Stimulated activated CD8-positive, alpha-beta memory T cell treated with anti-CD3 and anti-CD28 coated beads, Interleukin-15, amount 100 ng/mL, for 1 hour (primary cell): ENCODE results near the gene ENTPD8.
"Not testable (repeated sequence)": the region's sequence is repeated elsewhere in the genome, so short reads cannot be mapped to it uniquely, and the experiment has no call there.

Source experiments
- DNase-seq: peaks from one replicate; pipeline ENCODE4 v3.0.0-alpha.2; 2020; ENCODE audit warnings: low read depth

ENTPD8 gene

DNA sequence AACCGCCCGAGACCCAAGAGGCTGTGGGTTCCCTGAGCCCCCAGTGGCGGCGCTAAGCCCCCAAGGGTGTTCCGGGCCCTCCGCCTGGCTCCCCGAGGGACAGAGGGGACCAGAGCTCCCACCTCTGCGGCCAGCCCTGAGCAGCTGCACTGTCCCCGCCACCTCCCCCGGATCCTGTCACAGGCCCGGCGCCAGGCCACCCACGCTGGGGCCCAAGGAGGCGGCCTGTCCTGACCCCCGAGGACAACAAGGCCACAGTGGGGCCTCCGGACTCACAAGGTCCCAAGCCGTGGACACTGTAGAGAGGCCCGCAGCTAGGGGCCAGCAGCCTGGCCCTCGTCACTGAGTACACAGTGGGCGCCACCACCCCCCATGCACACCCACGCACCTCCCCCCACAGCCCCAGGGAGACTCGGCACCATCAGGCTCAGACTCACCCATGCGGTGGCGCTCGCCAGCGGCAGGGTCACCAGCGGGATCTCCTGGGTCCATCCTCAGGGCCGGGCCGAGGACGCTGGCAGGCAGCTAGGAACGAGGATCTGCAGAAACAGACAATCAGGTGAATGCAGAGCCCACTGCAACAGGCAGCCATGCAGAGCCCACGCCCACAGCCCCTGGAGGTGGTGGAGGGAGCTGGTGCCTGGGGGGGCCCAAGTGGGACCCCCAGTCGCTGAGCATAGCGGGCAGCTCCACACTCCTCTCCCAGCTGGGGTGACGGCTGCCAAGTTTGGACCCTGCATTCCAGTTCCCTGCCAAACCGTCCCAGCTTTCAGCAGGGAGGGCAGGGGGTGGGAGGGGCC, 46.1 kb downstream of the ENTPD8 start:
- no peak for DNase-seq

DNA sequence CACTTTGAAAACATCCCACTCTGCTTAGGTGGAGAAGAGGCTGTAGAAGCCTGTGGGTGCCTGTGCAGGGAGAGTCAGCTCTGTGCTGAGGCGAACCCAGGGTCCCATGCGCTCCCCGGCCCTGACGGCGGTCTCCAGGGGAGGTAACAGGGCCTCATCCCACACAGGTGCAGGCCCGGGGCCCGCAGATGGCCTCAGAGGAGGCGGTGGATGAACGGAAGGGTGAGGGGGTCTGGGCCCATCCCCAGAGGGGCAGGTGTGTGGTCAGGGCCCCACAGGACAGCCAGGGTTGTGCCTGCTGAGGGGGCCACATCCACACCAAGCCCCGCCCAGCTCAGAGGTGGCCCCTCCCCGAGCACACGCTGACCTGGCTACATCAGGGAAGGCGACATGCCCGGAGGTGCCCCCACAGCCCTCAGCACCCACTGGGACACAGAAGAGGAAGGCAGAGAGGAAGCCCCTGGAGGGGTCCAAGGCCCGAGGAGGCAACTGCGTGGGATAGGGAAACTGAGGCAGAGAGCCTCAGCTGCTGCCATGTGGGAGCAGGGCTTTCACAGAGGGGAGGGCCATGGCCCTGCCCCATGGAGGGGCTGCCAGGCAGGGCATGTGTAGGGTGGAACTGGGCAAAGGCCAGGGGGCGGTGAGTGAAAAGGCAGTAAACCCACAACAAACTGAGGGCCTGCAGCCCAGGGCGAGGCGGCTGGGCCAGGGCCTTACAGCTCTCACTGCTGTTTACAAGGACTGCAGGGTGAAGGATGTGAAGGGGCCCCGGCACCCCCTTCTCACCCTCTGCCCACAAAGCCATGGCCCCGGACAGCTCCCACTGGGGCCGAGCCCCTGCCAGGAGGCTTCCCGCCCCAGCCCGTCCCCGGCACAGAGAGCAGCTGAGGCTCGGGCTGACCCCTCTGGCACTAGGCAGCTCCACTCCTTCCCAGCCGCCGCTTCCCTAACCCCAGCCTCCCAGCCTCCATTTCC, 47.7 kb downstream of the ENTPD8 start:
- DNase-seq = no peak

DNA sequence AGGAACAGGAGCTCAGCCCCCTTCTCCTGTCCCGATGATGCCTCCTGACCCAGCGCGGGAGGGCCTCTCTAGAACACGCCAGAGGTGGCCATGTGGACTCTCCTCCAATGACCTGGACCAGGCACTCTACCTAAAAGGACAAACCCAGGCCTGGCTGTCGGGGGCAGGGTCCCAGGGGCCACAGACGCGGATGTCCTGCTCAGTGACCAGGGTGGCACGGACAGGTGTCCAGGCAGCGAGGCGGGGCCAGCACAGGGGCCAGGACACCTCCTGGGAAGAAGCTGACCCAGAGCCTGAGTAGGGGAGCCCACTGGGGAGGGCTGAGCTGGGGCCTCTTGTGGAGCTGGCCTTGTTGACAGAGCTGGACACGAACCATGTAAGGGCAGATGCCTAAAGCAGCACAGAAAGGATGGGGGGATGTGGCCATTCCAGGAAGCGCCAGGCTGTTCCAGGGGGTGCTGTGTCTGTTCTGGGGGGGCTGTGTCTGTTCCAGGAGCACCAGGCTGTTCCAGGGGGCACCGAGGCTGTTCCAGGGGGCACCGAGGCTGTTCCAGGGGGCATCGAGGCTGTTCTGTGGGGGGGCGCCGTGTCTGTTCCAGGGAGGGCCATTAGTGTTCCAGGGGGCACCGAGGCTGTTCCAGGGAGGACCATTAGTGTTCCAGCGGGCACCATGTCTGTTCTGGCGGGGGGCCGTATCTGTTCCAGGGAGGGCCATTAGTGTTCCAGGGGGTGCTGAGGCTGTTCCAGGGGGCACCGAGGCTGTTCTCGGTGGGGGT, 48.7 kb downstream of the ENTPD8 start:
- DNase-seq = no peak

DNA sequence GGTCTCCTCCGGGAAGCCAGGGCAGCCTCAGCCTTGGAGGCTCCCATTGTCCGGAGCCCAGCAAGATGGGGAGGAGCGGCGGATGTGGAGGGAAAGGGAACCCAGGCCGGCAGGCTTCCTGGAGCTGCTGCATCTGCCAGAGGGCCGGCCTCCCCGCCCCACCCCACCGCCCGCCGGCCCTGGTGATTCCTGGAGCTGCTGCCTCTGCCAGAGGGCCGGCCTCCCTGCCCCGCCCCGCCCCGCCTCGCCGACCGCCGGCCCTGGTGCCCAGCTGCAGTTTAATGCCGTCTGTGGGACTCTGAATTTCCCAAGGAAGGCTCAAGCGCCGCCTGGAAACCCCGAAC, 49.8 kb downstream of the ENTPD8 start:
- DNase-seq = no peak

DNA sequence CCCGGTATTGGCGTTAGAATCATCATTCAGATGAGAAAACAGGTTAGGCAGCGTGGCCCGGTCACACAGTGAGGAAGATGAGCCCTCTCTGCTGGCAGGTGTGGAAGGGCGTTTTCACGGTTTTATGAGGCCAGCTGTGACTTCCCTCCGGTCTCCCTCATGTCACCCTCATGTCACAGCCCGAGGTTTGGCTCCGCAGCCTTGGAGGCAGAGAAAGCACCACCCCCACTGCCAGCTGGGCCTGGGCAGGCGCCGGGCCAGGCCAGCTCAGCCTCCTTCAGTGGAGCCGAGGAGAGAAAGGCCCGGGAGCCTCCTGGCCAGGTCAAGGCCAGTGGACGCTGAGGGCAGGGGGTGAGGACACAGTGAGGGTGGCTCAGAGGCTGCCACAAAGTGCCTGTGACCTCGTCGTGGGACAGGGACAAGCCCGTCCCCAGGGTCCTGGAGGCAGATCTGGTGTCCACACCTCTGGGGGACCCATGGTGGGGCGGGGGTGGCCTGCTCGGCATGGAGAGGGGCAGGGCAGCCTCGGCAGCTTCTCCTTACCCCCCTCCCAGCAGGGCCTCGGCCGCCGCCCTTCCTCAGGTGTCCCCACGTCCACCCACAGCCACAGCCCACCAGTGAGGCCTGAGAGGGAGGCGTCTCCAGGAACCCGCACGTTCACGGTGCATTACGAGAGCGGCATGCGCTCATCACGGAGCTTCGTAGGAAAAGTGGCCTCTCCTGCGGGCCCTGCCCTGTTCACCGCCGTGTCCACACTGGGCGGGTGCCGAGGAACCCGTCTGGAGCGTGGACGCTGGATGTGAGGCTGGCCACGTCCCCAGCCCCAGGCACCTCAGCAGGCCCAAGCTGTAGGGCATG, 50.4 kb downstream of the ENTPD8 start:
- no peak for DNase-seq

DNA sequence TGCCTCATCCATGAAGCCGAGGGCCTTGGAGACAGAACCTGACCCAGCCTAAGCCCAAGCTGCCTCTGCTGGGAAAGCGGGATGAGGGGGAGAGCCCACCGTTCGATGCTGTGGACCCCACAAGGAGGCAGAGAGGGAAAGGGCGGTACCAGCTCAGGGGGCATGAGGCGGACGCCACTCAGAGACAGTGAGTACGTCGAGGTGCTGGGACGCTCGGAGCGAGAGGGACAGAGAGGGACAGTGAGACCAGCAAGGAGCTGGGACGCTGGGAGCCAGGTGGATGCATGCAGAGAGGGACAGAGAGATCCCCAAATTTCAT, 51.8 kb downstream of the ENTPD8 start:
- DNase-seq = no peak

DNA sequence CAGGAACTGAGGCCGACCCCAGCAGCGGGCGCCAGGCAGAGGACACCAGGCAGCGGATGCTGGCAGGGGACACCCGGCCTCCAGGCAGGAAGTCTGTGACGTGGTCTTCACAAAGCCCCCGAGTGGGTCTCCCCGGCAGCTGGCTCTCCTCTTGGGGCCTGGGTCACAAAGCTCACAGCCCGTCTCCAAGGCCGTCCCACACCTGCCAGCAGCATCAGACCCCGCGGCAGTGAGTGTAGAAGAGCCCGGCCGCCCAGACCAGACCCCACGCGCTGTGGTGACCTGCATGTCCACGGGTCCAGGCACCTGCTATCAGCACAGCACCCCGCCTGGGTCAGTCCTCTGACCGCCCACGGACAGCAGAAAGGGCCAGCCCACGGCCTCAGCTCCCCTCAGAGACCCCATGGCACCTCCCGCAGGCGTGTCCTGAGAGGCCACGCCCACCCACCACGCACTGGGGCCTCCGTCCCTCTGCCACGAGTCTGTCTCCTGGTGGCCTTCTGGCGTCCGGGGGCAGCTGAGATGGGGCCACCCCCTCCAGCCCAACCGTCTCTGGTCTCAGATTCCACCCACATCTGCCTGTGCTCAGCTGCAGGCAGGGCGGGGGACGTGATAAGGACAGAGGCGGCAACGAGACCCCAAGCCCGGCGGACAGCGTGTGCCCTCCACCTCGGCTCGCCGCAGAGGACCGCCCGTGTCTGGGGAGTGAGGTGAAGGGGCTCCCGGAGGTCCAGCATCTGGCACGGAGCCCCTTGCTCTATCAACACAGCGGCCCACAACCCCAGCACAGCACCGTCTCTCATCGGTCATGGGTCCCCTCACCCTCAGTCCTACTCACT, 52.3 kb downstream of the ENTPD8 start:
- DNase-seq = no peak

DNA sequence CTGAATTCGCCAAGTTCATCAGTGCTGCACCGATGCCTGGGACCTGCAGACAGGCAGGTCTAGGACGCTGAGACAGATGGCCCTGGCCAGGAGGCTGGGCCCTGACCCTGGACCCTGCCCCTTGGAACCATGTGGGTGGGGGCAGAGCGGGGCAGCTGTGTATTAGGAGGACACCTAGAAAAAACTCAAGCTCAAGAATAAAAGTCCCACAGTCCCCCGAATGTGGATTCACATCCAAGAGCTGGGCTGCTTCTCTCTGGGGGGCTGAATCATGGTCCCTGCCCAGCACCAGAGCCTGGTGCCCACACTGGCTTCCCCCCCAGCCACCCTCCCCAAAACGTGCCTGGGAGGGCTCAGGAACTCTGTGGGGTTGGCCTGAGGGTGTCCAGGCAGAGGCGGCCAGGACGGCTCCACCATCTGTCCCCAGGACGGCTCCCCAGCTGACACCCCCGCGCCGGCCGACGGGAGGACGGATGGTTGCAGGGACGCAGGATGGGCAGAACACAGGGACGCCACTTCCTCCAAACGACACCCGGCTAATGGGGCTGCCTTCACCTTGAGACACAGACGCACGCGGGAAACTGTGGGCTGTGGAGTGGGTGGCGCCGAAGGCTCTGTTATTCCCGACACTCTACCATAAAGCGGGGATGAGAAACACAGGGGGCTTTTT, 53.1 kb downstream of the ENTPD8 start:
- DNase-seq = no peak

DNA sequence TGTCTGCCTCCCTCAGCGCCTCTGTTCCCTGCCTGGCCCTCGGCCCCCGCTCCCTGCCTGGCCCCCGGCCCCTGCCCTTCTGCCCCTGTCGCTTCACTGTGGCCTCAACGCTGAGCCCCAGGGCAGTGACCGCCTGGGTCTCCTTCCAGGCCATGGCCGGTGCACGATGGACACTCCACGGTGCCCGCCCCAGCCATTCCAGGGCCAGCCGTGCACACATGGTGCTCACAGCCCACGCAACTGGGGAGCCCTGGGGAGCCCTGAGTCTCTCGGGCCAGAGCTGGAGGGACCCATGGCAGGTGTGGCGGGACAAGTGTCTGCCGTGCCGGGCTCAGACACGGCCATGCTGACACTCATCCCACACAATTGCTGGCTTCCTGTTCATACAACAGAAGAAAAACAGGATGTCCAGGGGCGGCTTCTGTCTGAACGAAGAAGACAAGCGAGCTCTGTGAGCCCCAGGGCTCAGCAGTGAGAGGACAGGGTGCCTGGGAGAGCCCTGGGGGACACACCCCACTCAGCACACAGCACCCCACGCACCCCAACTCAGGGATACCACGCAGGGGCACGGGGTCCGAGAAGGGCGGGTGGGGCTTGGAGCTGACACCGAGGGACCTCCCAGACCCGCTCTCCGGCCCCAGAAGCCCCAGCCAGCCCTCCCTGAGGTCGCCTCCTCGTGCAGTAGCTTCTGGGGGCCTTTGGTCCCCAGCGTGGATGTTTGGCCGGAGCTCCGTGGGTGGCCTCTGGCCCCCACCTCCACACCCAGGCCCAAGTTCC, 53.9 kb downstream of the ENTPD8 start:
- no peak for DNase-seq

DNA sequence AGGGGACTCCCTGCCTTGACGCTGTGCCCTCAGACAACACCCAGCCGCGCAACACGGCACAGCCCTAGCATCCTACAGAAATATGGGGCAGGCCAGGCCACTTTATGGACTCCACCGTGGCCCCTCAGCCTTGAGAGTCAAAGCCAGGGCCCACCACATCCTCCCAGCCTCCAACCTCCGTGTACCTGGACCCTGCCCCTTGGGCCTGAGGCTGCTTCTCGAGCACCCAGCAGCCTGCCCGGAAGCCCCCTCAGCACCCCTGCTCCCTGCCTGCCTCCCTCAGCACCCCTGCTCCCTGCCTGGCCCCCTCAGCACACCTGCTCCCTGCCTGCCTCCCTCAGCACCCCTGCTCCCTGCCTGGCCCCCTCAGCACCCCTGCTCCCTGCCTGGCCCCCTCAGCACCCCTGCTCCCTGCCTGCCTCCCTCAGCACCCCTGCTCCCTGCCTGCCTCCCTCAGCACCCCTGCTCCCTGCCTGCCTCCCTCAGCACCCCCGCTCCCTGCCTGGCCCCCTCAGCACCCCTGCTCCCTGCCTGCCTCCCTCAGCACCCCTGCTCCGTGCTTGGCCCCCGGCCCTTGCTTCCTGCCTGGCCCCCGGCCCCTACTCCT, 54.5 kb downstream of the ENTPD8 start:
- not testable (repeated sequence) for DNase-seq

DNA sequence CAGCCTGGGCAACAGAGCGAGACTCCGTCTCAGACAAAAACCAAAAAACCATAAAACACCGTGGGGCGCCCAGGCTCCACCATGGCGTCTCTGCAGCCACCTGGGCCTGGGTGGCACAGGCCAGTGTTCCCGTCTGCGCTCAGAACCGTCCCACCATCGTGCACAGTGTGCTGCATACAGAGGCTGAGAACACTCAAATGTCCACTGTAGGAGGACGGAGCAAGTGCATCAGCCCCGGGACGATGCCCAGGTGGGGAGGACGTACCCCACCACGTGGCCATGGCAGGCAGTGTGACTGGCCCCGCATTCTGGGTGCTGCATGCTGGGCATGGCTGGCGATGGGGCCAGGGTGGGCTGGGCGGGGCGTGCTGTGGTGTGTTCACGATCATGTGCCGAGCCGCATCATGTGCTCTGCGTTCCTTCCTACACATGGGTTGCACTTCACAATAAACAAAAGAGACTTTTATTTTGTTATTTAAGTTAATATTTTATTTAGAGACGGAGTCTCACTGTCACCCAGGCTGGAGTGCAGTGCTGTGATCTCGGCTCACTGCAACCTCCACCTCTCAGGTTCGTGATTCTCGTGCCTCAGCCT, 56.0 kb downstream of the ENTPD8 start:
- DNase-seq = no peak
